GM08714 (cell line): ENCODE results near the gene FER1L5.

Experiments used
- H3K4me3 ChIP-seq: fragments of 200-500 bp; sonication (Bioruptor generic); 2 replicates; pipeline ENCODE4 v1.5.1; 2014; ENCODE audit warnings: mild to moderate bottlenecking, low read length, inconsistent platforms
- ZNF274 ChIP-seq: IDR thresholded peaks from 2 replicates; pipeline ENCODE4 v1.6.1; 2012; ENCODE audit warnings: mild to moderate bottlenecking, low read depth, low read length

Gene FER1L5

DNA sequence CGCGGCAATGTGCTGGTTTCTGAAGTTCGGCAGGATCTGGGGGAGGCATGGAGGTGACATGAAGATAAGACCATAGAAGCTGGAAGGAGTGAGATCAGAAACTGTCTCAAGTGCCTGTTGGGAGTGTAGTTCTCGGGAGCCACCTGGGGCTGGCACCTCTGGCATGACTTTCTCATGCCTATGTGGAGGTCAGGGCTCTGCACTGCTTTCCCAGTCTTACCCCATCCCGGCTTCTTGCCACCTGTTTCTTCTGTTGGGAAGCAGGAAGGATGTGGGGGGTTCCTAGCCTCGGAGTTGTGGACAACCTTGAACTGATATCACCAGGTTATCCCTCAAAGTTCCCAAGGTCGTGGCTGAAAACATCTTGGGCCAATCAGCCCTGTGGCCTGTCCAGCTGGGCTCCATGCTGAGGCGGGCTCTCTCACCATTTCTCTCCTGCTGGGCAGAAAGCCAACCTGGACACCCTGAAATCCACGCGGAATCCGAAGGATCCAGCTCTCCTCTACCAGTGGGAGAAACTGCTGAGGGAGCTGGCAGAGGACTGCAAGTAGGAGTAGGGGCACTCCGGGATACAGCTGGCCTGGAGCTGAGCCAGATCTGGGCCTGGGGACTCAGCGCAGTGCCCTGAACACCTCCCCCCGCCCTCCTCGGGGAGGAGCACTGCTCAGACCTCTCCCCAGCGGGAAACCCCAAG, 42.5 kb downstream of the FER1L5 start:
- no peak for TF ChIP-seq ZNF274
- H3K4me3 ChIP-seq: no peak overlapping the region

DNA sequence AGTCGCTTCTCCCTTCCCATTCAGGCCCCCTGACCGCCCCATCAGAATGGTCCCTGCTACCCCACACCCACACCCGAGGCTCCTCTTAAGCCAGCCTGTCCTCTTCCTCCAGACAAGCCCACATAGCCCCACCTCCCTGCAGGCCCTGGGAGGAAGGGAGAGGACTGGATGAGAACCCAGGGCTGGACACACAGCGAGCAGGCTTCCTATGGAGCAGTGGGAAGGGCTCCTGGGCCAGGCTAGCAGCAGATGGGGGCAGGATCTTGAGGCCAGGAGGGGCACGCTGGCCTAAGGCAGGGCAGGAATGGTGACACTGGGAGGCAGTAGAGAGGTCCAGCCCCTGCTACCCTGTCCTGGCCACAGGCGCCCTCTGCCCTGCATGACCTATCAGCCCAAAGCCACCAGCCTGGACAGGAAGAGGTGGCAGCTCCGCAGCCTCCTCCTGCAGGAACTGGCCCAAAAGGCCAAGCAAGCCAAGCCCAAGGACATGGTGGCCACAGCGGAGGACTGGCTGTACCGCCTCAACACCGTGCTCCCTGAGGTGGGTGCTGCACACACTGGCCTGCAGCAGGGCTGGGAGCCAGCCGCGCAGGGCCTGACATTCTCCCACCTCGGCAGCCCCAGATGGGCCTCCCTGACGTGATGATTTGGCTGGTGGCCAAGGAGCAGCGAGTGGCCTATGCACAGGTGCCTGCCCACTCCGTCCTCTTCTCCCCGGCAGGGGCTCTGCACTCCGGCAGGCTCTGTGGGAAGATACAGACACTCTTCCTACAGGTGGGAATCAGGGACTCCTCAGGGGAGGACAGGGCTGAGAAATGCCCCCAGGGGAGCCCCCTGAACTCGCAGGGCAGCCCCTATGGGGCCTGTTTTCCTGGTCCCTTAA, 43.3 kb downstream of the FER1L5 start:
- no peak for TF ChIP-seq ZNF274
- no peak overlapping the region for H3K4me3 ChIP-seq

DNA sequence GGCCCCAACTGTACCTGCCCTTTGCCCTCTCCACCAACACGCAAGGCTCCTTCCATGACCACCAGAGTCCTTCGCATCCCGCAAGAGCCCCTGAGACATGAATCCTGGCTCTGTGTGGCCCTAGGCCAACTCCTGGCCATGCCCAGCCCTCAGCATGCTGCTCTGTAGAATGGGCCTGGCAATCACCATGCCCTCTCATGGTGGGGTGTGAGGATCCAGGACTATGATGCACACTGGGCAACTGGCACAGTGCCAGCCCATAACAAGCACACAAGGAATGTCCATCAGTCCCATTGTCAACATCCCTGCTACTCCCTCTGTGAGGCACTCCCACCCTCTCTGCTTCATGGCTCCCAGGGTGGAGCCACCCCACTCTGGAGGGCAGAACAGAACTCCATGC, 44.7 kb downstream of the FER1L5 start:
- TF ChIP-seq ZNF274: no peak
- no peak overlapping the region for H3K4me3 ChIP-seq

DNA sequence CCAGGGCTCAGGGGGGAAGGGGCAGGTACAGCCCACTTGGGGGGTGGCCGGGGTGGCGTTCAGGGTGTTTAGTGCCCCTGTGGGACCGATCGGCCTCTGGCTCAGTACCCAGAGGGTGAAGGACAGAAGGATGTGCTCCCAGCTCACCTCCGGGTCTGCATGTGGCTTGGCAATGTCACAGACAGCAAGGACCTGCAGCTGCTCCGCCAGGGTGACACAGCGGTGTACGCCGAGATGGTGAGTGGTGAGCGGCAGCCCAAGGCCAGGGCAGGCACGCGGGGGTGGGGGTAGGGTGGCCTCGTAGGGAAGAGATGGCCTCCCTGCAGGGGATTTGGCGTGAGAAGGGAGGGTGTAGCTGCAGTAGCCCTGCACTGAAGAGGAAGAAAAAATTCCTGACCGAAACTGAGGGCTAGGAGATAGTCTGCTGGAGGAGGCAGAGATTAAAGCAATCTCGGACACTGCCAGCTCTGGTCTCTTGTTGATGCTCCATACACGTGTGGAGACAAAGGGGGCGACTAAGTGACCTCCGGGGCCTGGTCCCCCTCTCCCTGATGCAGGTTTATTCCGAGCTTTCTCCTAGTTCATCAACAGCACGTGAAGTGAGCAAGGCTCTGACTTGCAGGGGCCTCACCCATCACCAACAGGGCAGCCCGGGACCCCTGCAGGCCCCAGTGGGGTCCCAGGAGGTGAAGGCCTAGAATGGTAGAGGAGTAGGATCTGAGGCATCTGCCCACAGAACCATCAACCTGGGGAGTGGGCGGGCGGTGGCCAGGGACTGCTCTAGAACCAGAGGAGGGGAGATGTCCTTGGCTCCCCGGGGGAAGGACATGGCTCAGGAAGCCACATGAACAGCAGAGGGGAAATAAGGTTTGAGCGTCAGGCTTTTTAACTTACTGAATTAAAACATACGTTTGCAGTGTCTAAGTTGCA, 45.4 kb downstream of the FER1L5 start:
- no peak overlapping the region for H3K4me3 ChIP-seq
- TF ChIP-seq ZNF274: no peak

DNA sequence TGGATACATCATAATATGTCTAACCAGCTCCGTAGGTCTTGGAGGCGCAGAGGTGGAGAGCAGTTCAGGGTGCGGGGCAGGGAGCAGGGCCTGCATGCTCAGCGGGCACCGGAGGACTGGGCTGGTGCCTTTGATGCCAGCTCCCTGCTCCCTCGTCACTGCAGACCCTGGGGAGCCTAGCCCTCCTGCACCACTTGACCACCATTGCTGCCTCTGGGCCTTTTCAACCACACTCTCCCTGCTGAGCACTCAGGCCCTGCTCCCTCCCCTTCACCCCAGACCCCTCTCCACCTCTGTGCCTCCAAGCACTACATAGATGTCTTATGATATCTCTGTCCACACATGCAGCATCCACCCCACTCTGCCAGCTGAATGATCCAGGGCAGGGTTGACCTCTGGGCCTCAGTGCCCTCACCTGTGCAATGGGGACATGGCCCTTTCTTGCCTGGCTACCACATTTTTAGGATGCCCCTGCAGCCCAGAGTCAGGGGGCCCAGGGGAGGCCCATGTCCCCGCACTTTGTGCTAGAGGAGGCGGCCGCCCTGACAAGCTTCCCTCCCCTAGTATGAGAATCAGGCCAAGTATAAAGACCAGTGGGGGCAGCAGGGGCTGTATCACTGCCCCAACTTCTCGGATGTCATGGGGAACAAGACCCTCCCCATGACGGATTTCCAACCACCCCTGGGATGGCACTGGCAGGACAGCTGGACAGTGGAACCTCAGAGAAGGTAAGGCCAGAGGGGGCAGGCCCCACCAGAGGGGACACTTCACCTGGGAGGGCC, 46.3 kb downstream of the FER1L5 start:
- H3K4me3 ChIP-seq: no peak overlapping the region
- TF ChIP-seq ZNF274: no peak

DNA sequence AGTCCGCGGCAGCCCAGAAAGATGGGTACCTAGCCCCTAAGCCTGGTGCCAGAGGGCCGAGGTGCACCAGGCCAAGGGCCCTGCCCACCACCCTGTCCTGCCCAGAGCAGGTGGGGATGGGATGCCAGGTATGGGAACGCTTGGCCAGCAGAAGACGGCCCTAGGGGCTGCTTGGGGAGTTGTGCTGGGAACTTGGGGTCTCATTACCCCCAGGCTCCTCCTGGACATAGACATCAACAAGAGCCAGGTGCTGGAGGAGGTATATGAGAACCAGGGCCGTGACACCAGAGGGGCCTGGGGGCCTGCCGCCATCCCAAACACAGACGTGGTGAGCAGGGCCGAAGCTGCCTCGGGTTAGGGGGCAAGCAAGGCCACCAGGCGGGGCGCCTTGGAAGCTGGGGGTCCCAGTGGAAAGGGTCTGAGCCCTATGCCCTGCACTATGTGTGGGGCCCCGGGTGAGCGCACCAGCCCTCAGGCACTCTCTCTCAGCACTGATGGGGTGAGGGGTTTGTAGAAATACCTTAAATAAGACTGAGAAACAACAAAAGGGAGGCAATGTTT, 46.9 kb downstream of the FER1L5 start:
- TF ChIP-seq ZNF274: no peak
- no peak overlapping the region for H3K4me3 ChIP-seq

DNA sequence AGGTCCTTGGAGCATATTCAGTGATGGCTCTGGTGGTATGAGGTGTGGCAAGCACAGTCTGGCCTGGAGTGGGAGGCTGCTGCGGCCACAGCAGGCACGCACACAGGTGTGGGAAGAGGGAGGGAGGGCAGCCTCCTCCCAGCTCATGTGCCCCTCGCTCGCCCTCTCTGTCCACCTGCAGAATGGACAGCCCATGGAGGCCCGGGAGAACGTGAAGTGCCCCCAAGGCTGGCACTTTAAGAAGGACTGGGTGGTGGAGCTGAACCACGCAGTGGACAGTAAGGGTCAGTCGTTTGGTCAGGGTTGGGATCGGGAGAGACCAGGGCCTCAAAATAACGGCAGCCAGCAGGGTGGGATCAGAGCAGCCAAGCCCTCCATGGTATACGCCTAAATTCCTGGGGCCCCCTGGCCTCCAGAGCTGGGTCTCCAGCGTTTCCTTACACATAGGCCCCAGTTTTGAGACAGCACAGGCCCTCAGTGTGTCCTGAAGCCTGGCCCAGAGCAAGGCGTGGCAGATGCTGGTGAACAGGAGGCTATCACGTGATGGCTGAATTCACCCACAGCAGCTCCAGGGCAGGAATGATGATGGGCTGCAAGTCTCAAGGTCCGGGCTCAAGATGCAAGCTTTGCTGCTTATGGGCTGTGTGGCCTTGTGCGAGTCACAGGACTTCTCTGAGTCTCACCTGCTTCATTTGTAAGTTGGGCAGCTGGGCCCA, 47.9 kb downstream of the FER1L5 start:
- no peak overlapping the region for H3K4me3 ChIP-seq
- no peak for TF ChIP-seq ZNF274

DNA sequence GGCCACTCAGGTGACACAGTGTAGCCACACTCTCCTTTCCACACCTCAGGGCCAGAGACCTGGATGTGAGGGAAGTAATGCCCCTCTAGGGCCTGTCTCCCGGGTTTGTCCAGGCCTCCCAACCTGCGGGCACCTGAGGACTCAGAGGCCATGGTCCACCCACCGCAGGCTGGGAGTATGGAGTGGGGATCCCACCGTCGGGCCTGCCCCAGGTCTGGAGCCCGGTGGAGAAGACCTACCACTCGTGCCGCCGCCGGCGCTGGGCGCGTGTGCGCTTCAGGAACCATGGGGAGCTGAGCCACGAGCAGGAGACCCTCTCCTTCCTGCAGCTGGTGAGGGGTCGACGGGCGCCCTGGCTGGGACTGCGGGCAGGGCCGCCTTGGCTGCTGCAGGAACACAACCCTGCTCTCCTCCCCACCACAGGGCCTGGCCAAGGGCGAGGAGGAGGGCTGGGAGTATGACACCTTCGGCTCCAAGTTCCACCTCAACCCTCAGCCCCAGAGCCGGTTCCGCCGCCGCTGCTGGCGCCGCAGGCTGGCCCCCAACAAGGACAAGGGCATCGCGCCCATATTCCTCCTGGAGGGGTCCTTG, 48.6 kb downstream of the FER1L5 start:
- no peak for TF ChIP-seq ZNF274
- H3K4me3 ChIP-seq: no peak overlapping the region

DNA sequence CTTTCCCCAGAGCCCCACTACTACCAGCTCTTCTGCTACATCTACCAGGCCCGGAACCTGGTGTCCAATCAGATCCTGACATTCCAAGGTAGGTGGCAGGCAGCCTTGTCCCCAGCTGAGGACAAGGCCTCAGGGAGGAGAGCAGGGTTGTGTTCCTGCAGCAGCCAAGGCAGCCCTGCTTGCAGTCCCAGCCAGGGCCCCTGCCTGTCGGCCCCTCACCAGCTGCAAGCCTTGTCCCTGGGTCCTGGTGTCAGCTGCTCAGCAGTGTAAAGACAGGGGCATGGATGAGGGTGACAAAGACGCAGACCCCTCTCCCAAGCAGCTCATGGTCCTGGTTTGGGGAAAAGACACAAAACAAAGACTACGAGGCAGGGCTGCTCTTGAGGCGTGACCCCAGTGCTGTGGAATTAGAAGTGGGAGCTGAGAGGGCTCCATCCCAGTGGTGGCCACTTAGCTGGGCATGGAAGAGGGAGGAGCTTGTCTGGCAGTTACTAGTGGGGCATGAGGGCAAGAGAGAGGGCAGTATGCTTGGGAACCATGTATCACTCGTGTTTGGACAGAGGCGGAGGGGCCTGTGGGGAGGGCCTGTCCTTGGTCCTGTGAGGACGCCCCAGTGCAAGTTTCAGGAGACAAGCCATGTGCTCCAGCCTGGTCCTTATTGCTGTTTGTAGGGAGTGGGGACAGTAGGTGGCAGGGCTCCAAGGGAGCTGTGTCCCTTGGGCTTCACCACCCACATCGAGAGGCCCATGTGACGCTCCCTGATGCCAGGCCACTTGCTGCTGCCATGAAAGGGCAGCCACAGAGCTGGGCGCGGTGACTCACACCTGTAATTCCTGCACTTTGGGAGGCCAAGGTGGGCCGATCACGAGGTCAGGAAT, 49.8 kb downstream of the FER1L5 start:
- H3K4me3 ChIP-seq: no peak overlapping the region
- TF ChIP-seq ZNF274: no peak

DNA sequence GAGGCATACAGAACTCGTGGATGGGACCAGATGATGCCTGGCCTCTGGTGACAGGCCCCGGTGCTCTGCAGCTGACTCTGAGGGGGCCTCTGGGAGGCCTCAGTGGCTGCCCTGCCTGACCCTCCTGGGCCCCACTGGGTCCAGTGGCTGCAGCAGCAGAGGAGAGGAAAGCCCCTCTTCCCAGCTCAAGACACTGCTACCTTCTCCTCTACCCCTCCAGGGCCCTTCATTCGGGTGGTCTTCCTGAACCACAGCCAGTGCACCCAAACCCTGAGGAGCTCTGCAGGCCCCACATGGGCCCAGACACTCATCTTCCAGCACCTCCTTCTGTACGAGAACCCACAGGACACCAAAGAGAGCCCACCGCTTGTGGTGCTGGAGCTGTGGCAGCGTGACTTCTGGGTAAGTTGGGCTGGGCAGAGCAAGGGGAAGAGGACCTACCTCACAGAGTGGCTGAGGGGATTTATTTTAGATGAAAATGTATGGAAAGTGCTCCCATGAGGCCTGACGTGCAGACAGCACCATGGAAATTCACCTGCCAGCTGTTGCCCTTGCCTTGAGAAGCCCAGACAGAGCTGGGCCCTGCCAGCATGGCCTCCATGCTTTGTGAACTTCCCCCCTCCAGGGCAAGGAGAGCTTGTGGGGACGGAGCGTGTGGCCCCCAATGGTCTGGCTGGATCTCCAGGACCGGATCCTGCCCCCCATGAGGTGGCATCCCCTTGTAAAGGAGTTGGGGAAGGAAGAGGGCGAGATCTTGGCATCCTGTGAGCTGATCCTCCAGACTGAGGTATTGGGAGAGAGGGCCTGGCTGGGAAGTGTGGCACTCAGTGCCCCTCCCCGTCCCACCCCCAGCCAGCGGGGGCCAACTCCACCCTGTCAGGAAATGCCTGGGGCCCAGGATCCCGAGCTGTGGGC, 51.0 kb downstream of the FER1L5 start:
- H3K4me3 ChIP-seq: no peak overlapping the region
- TF ChIP-seq ZNF274: no peak
